Loucy (cell line): Measurements from ENCODE around the gene RNF17.

Experiments
- EZH2phosphoT487 ChIP-seq: fragments of 200-600 bp; IDR thresholded peaks from 2 replicates; pipeline ENCODE4 v1.6.1; 2018; ENCODE audit warnings: antibody characterized with exemption, mild to moderate bottlenecking, moderate library complexity, borderline replicate concordance
- TF ChIP-seq, protein P1 (sequence below): fragments of 200-600 bp; sonication (generic); conservative IDR thresholded peaks from 2 replicates; pipeline ENCODE4 v1.5.1; 2014; ENCODE audit warnings: mild to moderate bottlenecking, antibody characterized with exemption, low read length

DNA sequence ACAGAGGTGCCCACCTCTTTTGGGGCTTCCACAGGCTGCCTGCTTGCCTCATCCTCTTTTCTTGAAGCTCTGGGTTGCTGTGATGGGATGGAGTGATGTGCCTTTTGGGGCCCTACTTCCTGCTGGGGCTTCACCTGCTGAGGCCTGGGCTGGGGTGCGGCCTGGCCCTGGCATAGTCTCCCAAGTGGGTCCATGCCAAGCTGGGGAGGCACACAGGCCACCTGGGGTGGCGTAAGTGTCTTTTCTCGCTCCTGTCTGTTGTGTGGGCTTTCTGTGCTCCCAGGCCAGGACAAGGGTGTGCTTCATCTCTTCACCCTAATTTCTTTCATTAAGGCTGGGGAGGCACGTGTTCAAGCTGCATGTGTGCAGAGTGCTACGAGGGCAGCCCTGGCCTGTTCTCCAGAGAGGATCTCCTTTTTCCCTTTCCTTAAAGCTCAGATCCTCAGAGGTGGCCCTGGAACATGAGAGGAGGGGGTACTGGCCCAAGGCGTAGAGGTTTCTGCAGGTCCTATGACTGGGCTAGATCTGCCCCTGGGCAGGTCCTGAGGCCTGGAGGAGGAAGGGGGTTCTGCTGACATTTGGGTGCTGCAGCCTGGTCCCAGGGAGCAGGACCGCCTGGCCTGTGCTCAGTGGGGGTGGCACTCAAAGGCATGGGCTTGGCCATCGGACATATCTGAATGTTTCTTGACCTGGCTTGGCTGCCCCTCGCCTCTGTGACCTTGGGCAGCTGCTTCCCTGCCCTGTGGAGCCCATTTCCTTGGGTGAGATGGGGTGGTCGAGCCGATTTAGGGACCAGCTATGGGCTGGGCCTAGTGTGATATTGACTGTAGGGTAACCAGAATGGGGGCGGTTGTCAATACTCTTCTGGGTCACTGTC lies 23.7 kb upstream of the RNF17 start:
- TF ChIP-seq, protein P1, sequence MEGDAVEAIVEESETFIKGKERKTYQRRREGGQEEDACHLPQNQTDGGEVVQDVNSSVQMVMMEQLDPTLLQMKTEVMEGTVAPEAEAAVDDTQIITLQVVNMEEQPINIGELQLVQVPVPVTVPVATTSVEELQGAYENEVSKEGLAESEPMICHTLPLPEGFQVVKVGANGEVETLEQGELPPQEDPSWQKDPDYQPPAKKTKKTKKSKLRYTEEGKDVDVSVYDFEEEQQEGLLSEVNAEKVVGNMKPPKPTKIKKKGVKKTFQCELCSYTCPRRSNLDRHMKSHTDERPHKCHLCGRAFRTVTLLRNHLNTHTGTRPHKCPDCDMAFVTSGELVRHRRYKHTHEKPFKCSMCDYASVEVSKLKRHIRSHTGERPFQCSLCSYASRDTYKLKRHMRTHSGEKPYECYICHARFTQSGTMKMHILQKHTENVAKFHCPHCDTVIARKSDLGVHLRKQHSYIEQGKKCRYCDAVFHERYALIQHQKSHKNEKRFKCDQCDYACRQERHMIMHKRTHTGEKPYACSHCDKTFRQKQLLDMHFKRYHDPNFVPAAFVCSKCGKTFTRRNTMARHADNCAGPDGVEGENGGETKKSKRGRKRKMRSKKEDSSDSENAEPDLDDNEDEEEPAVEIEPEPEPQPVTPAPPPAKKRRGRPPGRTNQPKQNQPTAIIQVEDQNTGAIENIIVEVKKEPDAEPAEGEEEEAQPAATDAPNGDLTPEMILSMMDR, result no peak
- no peak for TF ChIP-seq EZH2phosphoT487
